SK-N-SH (cell line): ENCODE measurements around the gene FLT1. TPM values are rescaled to one million over a fixed set of nuclear protein-coding genes. Genes with fewer than 3 reads are reported as not detected.
A peak's percentile ranks its signal among the peaks of the same experiment; 100 is the strongest.

Experiments
- CTCF ChIA-PET: fragments of 300-600, 350-600 bp; formaldehyde crosslinking; extraction: SDS; loops from one replicate; lab custom pipeline; 2021; lab: Yijun Ruan, JAX
- POLR2A ChIA-PET: fragments of 350-600 bp; sonication (Branson Sonifier 250); formaldehyde crosslinking; extraction: SDS; loops from one replicate; lab custom pipeline; 2020; ENCODE audit warnings: antibody characterized with exemption, inconsistent platforms; lab: Yijun Ruan, JAX
- DNase-seq: peaks from one replicate; pipeline ENCODE4 v3.0.0; 2012
- H2AFZ ChIP-seq: fragments of 200-600 bp; sonication (generic); 2 replicates; pipeline ENCODE4 v1.8.1; 2016; ENCODE audit warnings: antibody characterized with exemption, mild to moderate bottlenecking, low read depth
- H3F3A ChIP-seq: fragments of 200-600 bp; sonication (generic); replicated peaks from 2 replicates; pipeline ENCODE3; 2016; ENCODE audit warnings: antibody characterized with exemption, mild to moderate bottlenecking; ENCODE audit not compliant: insufficient read depth
- H3K27ac ChIP-seq, 2 experiments: fragments of 200-500 bp in 1 of 2; fragments of 200-600 bp in 1 of 2; sonication (Bioruptor generic) in 1 of 2; sonication (generic), shearing (Covaris generic) in 1 of 2; 2 replicates each; pipeline versions ENCODE4 v1.5.1 to v1.6.1; 2014 to 2016; ENCODE audit warnings: low read depth in 2 of 2, inconsistent platforms in 1 of 2, low read length in 1 of 2, mild to moderate bottlenecking in 1 of 2, mixed read lengths in 1 of 2
- H3K27me3 ChIP-seq: fragments of 200-600 bp; sonication (generic), shearing (Covaris generic); 2 replicates; pipeline ENCODE4 v1.6.1; 2016; ENCODE audit warnings: mixed run types; ENCODE audit not compliant: insufficient read depth
- H3K36me3 ChIP-seq, 2 experiments: fragments of 200-500 bp in 1 of 2; fragments of 200-600 bp in 1 of 2; sonication (Bioruptor generic) in 1 of 2; sonication (generic) in 1 of 2; replicated peaks in 1 of 2; 2 replicates each; pipeline versions ENCODE3 to v1.5.1; 2014 to 2016; ENCODE audit warnings: low read length in 1 of 2, mild to moderate bottlenecking in 1 of 2; ENCODE audit not compliant: insufficient read depth in 2 of 2, control insufficient read depth in 1 of 2
- H3K4me1 ChIP-seq, 2 experiments: fragments of 200-500 bp in 1 of 2; fragments of 200-600 bp in 1 of 2; sonication (Bioruptor generic) in 1 of 2; sonication (generic), shearing (Covaris generic) in 1 of 2; 2 replicates each; pipeline versions ENCODE4 v1.5.1 to v1.6.1; 2014 to 2016; ENCODE audit warnings: low read depth in 1 of 2, low read length in 1 of 2, mixed run types in 1 of 2; ENCODE audit not compliant: insufficient read depth in 2 of 2, control insufficient read depth in 1 of 2
- H3K4me2 ChIP-seq: fragments of 200-600 bp; sonication (generic), shearing (Covaris generic); 2 replicates; pipeline ENCODE4 v1.6.1; 2017; ENCODE audit warnings: mixed run types
- H3K4me3 ChIP-seq, 2 experiments: fragments of 200-500 bp in 1 of 2; fragments of 200-600 bp in 1 of 2; sonication (Bioruptor generic) in 1 of 2; sonication (generic), shearing (Covaris generic) in 1 of 2; 2 replicates each; pipeline versions ENCODE4 v1.5.1 to v1.8.1; 2014 to 2016; ENCODE audit warnings: low read depth in 2 of 2, inconsistent platforms in 1 of 2, low read length in 1 of 2, mild to moderate bottlenecking in 1 of 2, mixed read lengths in 1 of 2, moderate library complexity in 1 of 2
- H3K79me2 ChIP-seq: fragments of 200-600 bp; sonication (generic); 2 replicates; pipeline ENCODE4 v1.8.1; 2017; ENCODE audit warnings: mild to moderate bottlenecking; ENCODE audit not compliant: insufficient read depth
- H3K9ac ChIP-seq: fragments of 200-600 bp; sonication (generic); 2 replicates; pipeline ENCODE4 v1.6.1; 2017; ENCODE audit warnings: mixed run types
- H3K9me2 ChIP-seq: fragments of 200-600 bp; sonication (generic); 2 replicates; pipeline ENCODE4 v1.6.1; 2017; ENCODE audit warnings: mixed run types
- H3K9me3 ChIP-seq: fragments of 200-600 bp; sonication (generic); 2 replicates; pipeline ENCODE4 v1.6.1; 2017; ENCODE audit warnings: mixed run types, mild to moderate bottlenecking, moderate library complexity
- H4K20me1 ChIP-seq: fragments of 200-600 bp; sonication (generic); 2 replicates; pipeline ENCODE4 v1.6.1; 2017; ENCODE audit warnings: mild to moderate bottlenecking, mixed run types; ENCODE audit not compliant: insufficient read depth
- ELF1 ChIP-seq: IDR thresholded peaks from 2 replicates; pipeline ENCODE4 v1.4.0; 2012
- EZH2phosphoT487 ChIP-seq: fragments of 200-600 bp; sonication (generic); IDR thresholded peaks from 2 replicates; pipeline ENCODE4 v1.6.1; 2017; ENCODE audit warnings: low read depth, mixed run types, mild to moderate bottlenecking, antibody characterized with exemption, moderate library complexity, borderline replicate concordance
- FOSL2 ChIP-seq: IDR thresholded peaks from 2 replicates; pipeline ENCODE4 v1.4.0; 2012; ENCODE audit warnings: low read depth, mild to moderate bottlenecking, moderate library complexity, borderline replicate concordance
- FOXM1 ChIP-seq: IDR thresholded peaks from 2 replicates; pipeline ENCODE4 v1.4.0; 2012; ENCODE audit warnings: low read depth, mild to moderate bottlenecking
- GATA2 ChIP-seq: sonication (generic); formaldehyde crosslinking; IDR thresholded peaks from 2 replicates; pipeline ENCODE4 v1.5.0; 2020; ENCODE audit warnings: mild to moderate bottlenecking, missing genetic modification reagents
- JUND ChIP-seq: IDR thresholded peaks from 2 replicates; pipeline ENCODE4 v1.4.0; 2012
- MEF2A ChIP-seq: IDR thresholded peaks from 2 replicates; pipeline ENCODE4 v1.4.0; 2012; ENCODE audit warnings: low read depth, borderline replicate concordance
- RFX5 ChIP-seq: IDR thresholded peaks from 2 replicates; pipeline ENCODE4 v1.6.1; 2012; ENCODE audit warnings: mild to moderate bottlenecking, improper control_type of control experiment, low read length
- SIN3A ChIP-seq: IDR thresholded peaks from 2 replicates; pipeline ENCODE4 v1.6.1; 2012; ENCODE audit warnings: low read depth, mild to moderate bottlenecking, low read length, moderate library complexity, borderline replicate concordance
- TAF1 ChIP-seq: IDR thresholded peaks from 2 replicates; pipeline ENCODE4 v1.6.1; 2012; ENCODE audit warnings: low read depth, mild to moderate bottlenecking, low read length, moderate library complexity, borderline replicate concordance
- WGBS: methylation state at CpG from one replicate; pipeline ENCODE4 v1.1.6; 2017; ENCODE audit warnings: low lambda C conversion rate; 5-methylcytosine and 5-hydroxymethylcytosine counted together
- polyA plus RNA-seq, 3 experiments: library from polyadenylated mRNA; depleted of rRNA; stranded (reverse); fragments of >200 nt; gene quantifications; 2 replicates each; pipeline ENCODE4 v1.2.3, GENCODE V29; 2012
- TF ChIP-seq, protein P1 (sequence below): IDR thresholded peaks from 2 replicates; pipeline ENCODE4 v1.4.0; 2012; ENCODE audit warnings: low read depth
- TF ChIP-seq, protein P2 (sequence below): IDR thresholded peaks from 2 replicates; pipeline ENCODE4 v1.4.0; 2012; ENCODE audit warnings: low read depth, borderline replicate concordance
- TF ChIP-seq, protein P3 (sequence below): fragments of 150-350 bp; IDR thresholded peaks from 2 replicates; pipeline ENCODE4 v1.6.1; 2017; ENCODE audit warnings: antibody characterized with exemption, low read length, low read depth, borderline replicate concordance

The FLT1 gene
- polyA plus RNA-seq, 1 of the 3 experiments (the other 2 are of a cell fraction), result 0.20 TPM

DNA sequence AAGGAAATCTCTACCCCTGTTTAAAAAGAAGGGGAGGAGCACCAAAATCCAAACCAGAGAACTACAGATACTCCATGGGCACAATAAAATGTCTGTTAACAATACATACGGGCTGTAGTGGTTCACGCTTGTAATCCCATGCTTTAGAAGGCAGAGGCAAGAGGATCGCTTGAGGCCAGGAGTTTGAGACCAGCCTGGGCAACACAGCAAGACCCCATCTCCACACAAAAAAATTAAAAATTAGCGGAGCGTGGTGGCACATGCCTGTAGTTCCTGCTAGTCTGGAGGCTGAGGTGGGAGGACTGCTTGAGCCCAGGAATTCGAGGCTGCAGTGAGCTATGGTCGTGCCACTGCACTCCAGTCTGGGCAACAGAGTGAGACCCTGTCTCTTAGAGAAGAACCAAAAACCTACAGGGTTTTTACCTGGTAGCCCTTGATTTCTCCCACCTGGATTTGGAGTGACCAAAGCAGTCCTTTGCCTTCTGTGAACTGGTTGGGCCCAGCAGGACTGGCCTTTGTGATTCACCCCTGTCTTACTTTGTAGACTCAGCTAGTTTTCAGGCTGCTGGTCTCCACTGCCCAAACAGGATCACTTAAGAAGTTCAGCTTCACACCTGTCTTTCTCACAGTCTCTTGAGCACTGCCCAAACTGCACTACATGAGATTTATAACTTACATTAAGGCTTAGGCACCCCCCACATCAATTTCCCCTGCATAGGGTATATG is 38.7 kb upstream of the FLT1 start:
- H3F3A ChIP-seq, result no peaks in the 10 kb centered on the region
- H3K27me3 ChIP-seq, result peaks cover 45% of the 10 kb centered on the region; the same call in 1 of the 2 replicates
- H3K4me1 ChIP-seq, result no peaks in the 10 kb centered on the region
- 58% methylated on average over 7 of the region's 7 CpGs for WGBS
- no peaks in the 10 kb centered on the region for H3K79me2 ChIP-seq
- H3K9me3 ChIP-seq, result no peaks in the 10 kb centered on the region
- no peaks in the 10 kb centered on the region for H3K9me2 ChIP-seq
- H3K36me3 ChIP-seq, result no peaks in the 10 kb centered on the region
- no peak overlapping the region for H2AFZ ChIP-seq
- no peak overlapping the region for H3K27ac ChIP-seq
- ChIA-PET CTCF (no interaction called here), POLR2A (no interaction called here)
- no peak overlapping the region for H3K9ac ChIP-seq
- H3K4me2 ChIP-seq, result no peak overlapping the region; the same call in 1 of the 2 replicates
- DNase-seq, result no peak
- TF ChIP-seq, protein P1, sequence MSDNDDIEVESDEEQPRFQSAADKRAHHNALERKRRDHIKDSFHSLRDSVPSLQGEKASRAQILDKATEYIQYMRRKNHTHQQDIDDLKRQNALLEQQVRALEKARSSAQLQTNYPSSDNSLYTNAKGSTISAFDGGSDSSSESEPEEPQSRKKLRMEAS, result no peak
- TF ChIP-seq FOSL2, result no peak
- TF ChIP-seq, protein P2, sequence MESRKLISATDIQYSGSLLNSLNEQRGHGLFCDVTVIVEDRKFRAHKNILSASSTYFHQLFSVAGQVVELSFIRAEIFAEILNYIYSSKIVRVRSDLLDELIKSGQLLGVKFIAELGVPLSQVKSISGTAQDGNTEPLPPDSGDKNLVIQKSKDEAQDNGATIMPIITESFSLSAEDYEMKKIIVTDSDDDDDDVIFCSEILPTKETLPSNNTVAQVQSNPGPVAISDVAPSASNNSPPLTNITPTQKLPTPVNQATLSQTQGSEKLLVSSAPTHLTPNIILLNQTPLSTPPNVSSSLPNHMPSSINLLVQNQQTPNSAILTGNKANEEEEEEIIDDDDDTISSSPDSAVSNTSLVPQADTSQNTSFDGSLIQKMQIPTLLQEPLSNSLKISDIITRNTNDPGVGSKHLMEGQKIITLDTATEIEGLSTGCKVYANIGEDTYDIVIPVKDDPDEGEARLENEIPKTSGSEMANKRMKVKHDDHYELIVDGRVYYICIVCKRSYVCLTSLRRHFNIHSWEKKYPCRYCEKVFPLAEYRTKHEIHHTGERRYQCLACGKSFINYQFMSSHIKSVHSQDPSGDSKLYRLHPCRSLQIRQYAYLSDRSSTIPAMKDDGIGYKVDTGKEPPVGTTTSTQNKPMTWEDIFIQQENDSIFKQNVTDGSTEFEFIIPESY, result no peak
- no peak for TF ChIP-seq EZH2phosphoT487
- TF ChIP-seq TAF1, result no peak
- TF ChIP-seq GATA2, result no peak
- no peak for TF ChIP-seq ELF1
- TF ChIP-seq MEF2A, result no peak
- TF ChIP-seq, protein P3, sequence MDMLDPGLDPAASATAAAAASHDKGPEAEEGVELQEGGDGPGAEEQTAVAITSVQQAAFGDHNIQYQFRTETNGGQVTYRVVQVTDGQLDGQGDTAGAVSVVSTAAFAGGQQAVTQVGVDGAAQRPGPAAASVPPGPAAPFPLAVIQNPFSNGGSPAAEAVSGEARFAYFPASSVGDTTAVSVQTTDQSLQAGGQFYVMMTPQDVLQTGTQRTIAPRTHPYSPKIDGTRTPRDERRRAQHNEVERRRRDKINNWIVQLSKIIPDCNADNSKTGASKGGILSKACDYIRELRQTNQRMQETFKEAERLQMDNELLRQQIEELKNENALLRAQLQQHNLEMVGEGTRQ, result no peak
- TF ChIP-seq JUND, result no peak
- no peak for TF ChIP-seq FOXM1
- no peak for TF ChIP-seq RFX5
- no peak overlapping the region for H3K4me3 ChIP-seq
- no peaks in the 10 kb centered on the region for H4K20me1 ChIP-seq

DNA sequence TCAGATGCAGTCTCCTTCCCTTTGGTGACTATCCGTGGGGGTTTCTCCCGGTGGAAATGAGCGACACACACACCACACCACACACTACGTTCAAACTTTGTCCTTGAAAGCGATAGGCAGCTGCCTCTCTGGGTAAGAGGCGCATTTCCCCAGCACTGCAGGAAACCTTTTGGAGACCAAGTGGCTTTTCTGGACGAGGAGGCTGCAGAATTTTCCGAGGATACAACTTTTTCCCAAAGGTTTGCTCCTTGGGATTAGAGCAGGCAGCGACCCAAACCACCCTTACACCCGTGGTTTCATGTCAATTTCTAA is 38.2 kb upstream of the FLT1 start:
- TF ChIP-seq FOSL2, result no peak
- no peak for TF ChIP-seq FOXM1
- TF ChIP-seq SIN3A, result no peak
- TF ChIP-seq, all 33 proteins: peak for 0
- no peak for DNase-seq
- H3K36me3 ChIP-seq, result no peaks in the 10 kb centered on the region
- ChIA-PET POLR2A (no interaction called here), CTCF (no interaction called here)
- peaks cover 51% of the 10 kb centered on the region; the same call in 1 of the 2 replicates for H3K27me3 ChIP-seq
- no peaks in the 10 kb centered on the region for H3K9me2 ChIP-seq
- no peaks in the 10 kb centered on the region for H3K9me3 ChIP-seq
- H3K79me2 ChIP-seq, result no peaks in the 10 kb centered on the region
- no peaks in the 10 kb centered on the region for H4K20me1 ChIP-seq
- H3K4me1 ChIP-seq, result no peaks in the 10 kb centered on the region
- 21% methylated on average over 5 of the region's 10 CpGs for WGBS
- H3K27ac ChIP-seq, result no peak overlapping the region
- H3F3A ChIP-seq, result no peaks in the 10 kb centered on the region
- peak overlapping the region; percentile 72; the same call in 1 of the 2 replicates for H2AFZ ChIP-seq
- peak overlapping the region; percentile 37 to 51; a peak in 1 of 4 replicates for H3K4me3 ChIP-seq
- no peak overlapping the region for H3K9ac ChIP-seq
- H3K4me2 ChIP-seq, result peak overlapping the region; percentile 63; the same call in 1 of the 2 replicates
